ENCODE data around the gene DAAM2. TPM values are rescaled to one million over a fixed set of nuclear protein-coding genes. Genes with fewer than 3 reads are reported as not detected.

DAAM2 gene
- total RNA-seq, 1 donor from 2014 or later = not detected

- ChIA-PET CTCF (no interaction called here), POLR2A (no interaction called here)
- DNase-seq (no peak), ATAC-seq (ENCODE audit: low read depth) (no peak)
- intact Hi-C loops (cut with micrococcal nuclease) = no loop called here
- TF ChIP-seq, protein P1, sequence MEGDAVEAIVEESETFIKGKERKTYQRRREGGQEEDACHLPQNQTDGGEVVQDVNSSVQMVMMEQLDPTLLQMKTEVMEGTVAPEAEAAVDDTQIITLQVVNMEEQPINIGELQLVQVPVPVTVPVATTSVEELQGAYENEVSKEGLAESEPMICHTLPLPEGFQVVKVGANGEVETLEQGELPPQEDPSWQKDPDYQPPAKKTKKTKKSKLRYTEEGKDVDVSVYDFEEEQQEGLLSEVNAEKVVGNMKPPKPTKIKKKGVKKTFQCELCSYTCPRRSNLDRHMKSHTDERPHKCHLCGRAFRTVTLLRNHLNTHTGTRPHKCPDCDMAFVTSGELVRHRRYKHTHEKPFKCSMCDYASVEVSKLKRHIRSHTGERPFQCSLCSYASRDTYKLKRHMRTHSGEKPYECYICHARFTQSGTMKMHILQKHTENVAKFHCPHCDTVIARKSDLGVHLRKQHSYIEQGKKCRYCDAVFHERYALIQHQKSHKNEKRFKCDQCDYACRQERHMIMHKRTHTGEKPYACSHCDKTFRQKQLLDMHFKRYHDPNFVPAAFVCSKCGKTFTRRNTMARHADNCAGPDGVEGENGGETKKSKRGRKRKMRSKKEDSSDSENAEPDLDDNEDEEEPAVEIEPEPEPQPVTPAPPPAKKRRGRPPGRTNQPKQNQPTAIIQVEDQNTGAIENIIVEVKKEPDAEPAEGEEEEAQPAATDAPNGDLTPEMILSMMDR (IDR thresholded peaks at IDR 0.05) = no peak
- peaks cover 2% of the 10 kb centered on the region for H3K27me3 Mint-ChIP-seq
- H3K4me1 Mint-ChIP-seq = no peaks in the 10 kb centered on the region
- no peak overlapping the region for H3K4me3 Mint-ChIP-seq
- no peak overlapping the region for H3K27ac Mint-ChIP-seq
- H3K36me3 Mint-ChIP-seq (ENCODE audit: low read depth) = no peaks in the 10 kb centered on the region
- no peaks in the 10 kb centered on the region for H3K9me3 Mint-ChIP-seq
These were observed 120.3 kb downstream of the DAAM2 start for GRCh38 chr6:39912446-39912845.

- H3K27me3 Mint-ChIP-seq = peaks cover 2% of the 10 kb centered on the region
- TF ChIP-seq, protein P1 (IDR thresholded peaks at IDR 0.05) = no peak
- no peaks in the 10 kb centered on the region for H3K36me3 Mint-ChIP-seq (ENCODE audit: low read depth)
- POLR2A ChIA-PET = no interaction called here
- ATAC-seq (ENCODE audit: low read depth) (no peak), DNase-seq (no peak)
- H3K27ac Mint-ChIP-seq = no peak overlapping the region
- no peaks in the 10 kb centered on the region for H3K9me3 Mint-ChIP-seq
- H3K4me3 Mint-ChIP-seq = no peak overlapping the region
- no peaks in the 10 kb centered on the region for H3K4me1 Mint-ChIP-seq
- intact Hi-C loops (cut with micrococcal nuclease) = no loop called here
- CTCF ChIA-PET = no interaction called here
These were observed 121.3 kb downstream of the DAAM2 start for GRCh38 chr6:39913391-39913916.

- peaks cover 2% of the 10 kb centered on the region for H3K27me3 Mint-ChIP-seq
- no peaks in the 10 kb centered on the region for H3K9me3 Mint-ChIP-seq
- no peak overlapping the region for H3K4me3 Mint-ChIP-seq
- intact Hi-C loops (cut with micrococcal nuclease) = no loop called here
- DNase-seq = no peak
- no peaks in the 10 kb centered on the region for H3K4me1 Mint-ChIP-seq
- TF ChIP-seq, protein P1 (IDR thresholded peaks at IDR 0.05) = no peak
- H3K27ac Mint-ChIP-seq = no peak overlapping the region
- CTCF ChIA-PET = no interaction called here
- POLR2A ChIA-PET = no interaction called here
- ATAC-seq (ENCODE audit: low read depth) = no peak
- H3K36me3 Mint-ChIP-seq (ENCODE audit: low read depth) = no peaks in the 10 kb centered on the region
These were observed 122.1 kb downstream of the DAAM2 start for GRCh38 chr6:39914239-39914638.

DNA sequence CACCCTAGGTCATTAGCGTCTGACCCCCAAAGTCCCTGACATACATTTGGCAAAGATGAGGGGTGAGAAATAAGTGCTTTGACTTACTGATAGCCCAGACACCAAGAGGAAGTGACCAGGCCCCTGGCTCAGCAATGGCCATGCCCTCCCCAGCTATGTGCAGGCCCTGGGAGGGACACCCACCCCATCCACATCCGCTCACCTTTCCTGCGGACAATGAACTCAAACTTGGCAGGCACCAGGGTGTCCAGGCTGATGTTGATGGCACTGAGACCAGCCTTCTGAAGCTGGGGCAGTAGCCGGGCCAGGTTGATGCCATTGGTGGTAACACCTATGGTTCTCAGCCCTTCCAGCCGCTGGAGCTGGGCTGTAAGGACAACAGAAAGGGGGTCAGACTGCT, 123.7 kb downstream of the DAAM2 start:
- ATAC-seq (ENCODE audit: low read depth) = no peak
- CTCF ChIA-PET = no interaction called here

GRCh38 chr6:39917329-39917728, 125.2 kb downstream of the DAAM2 start:
- intact Hi-C loops (cut with micrococcal nuclease) = no loop called here
- Mint-ChIP-seq H3K27ac (no peak overlapping the region), H3K27me3 (peaks cover 2% of the 10 kb centered on the region), H3K4me1 (no peaks in the 10 kb centered on the region), H3K4me3 (no peak overlapping the region), H3K36me3 (ENCODE audit: low read depth) (no peaks in the 10 kb centered on the region), H3K9me3 (no peaks in the 10 kb centered on the region)
- ATAC-seq (ENCODE audit: low read depth) (no peak), DNase-seq (no peak)
- ChIA-PET POLR2A (no interaction called here), CTCF (no interaction called here)
- TF ChIP-seq, protein P1 (IDR thresholded peaks at IDR 0.05) = no peak

More for the DNA sequence above, 123.7 kb downstream of the DAAM2 start:
- intact Hi-C loops (cut with micrococcal nuclease) = no loop called here
- Mint-ChIP-seq H3K4me1 (no peaks in the 10 kb centered on the region), H3K36me3 (ENCODE audit: low read depth) (no peaks in the 10 kb centered on the region), H3K27ac (no peak overlapping the region), H3K4me3 (no peak overlapping the region), H3K27me3 (peaks cover 2% of the 10 kb centered on the region), H3K9me3 (no peaks in the 10 kb centered on the region)
- POLR2A ChIA-PET = no interaction called here
- no peak for DNase-seq
- TF ChIP-seq, protein P1 (IDR thresholded peaks at IDR 0.05) = no peak
